Choroid plexus epithelial cell (primary cell): ENCODE data around the gene HNRNPA1L2.

ENCODE experiments used
- DNase-seq: peaks from one replicate; pipeline ENCODE4 v3.0.0-alpha.2; 2010; ENCODE audit warnings: low read depth
- H3K4me3 ChIP-seq: 2 replicates; pipeline ENCODE4 v1.5.1; 2011; ENCODE audit warnings: low read depth, mild to moderate bottlenecking, control low read depth, low read length, moderate library complexity
- CTCF ChIP-seq: conservative IDR thresholded peaks from 2 replicates; pipeline ENCODE4 v1.5.1; 2011; ENCODE audit warnings: low read depth, mild to moderate bottlenecking, control low read depth, inconsistent platforms, low read length, moderate library complexity

The HNRNPA1L2 gene

DNA sequence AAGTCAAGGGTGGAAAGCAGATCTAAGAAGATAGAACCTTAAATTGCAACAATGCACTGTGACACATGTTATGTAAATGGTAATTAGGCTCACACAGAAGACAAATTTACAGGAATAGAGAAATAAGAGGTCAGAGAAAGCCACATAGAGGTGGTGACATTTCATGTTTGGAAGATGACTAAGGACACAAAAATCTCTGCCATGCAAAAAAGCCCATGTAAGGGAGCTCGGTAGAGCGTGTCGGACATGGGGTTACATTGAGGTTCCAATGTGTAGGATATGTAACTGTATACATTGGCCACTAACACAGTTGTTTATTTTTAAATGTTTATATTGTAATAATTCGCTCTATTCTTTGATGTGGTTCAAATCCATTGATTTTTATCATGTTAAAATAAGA, 44.1 kb downstream of the HNRNPA1L2 start:
- TF ChIP-seq CTCF, result no peak
- DNase-seq, result peak; percentile 57

More for the DNA sequence above, 44.1 kb downstream of the HNRNPA1L2 start:
- no peak overlapping the region for H3K4me3 ChIP-seq
